Spleen (tissue), 7 donors: ENCODE results near the gene COPG2.

Experiments
- CTCF ChIP-seq, 11 experiments: fragments of 200-600 bp in 7 of 11; fragments of 450-650 bp in 4 of 11; sonication (generic) in 4 of 11; IDR thresholded peaks in 8 of 11; conservative IDR thresholded peaks in 3 of 11; 1 replicate in 7 of 11; 2 replicates in 4 of 11; pipeline versions ENCODE4 v1.4.0 to v1.8.0; 2016 to 2021; ENCODE audit warnings: antibody characterized with exemption in 11 of 11, inconsistent platforms in 4 of 11, mild to moderate bottlenecking in 1 of 11
- POLR2A ChIP-seq, 3 donors: fragments of 450-650 bp; IDR thresholded peaks; one replicate each; pipeline ENCODE4 v1.5.1; 2017; ENCODE audit warnings: antibody characterized with exemption in 3 of 3, mild to moderate bottlenecking in 1 of 3
- donor health status: DM: no; HTN: no; CAD: no; lungs with moderate emphysema.
- donor health status: DM: no; HTN: no; CAD: no.
- donor health status: DM: no; HTN: no; CAD: no.

- TF ChIP-seq POLR2A (IDR thresholded peaks at IDR 0.05) (no peak), CTCF (IDR thresholded peaks at IDR 0.05 in 8 of 11, conservative IDR thresholded peaks at IDR 0.05 in 3 of 11) (no peak)
Observed at GRCh38 chr7:130485734-130486113, 182.8 kb downstream of the COPG2 start.
